Muscle layer of colon (tissue), 2 donors: ENCODE data around the gene TNF.

Experiments used
- H3K27ac ChIP-seq: one replicate; pipeline ENCODE4 v1.7.0; 2013; ENCODE audit warnings: low read depth, mild to moderate bottlenecking, low read length, moderate library complexity
- H3K27me3 ChIP-seq, 2 donors: one replicate each; pipeline ENCODE4 v1.7.0; 2013; ENCODE audit warnings: low read length in 2 of 2, mild to moderate bottlenecking in 2 of 2; ENCODE audit not compliant: insufficient read depth in 2 of 2, control insufficient read depth in 1 of 2
- H3K36me3 ChIP-seq: one replicate; pipeline ENCODE4 v1.7.0; 2013; ENCODE audit warnings: mild to moderate bottlenecking, low read length; ENCODE audit not compliant: insufficient read depth
- H3K4me1 ChIP-seq: one replicate; pipeline ENCODE4 v1.7.0; 2013; ENCODE audit warnings: mild to moderate bottlenecking, low read length; ENCODE audit not compliant: insufficient read depth
- H3K4me3 ChIP-seq, 2 donors: one replicate each; pipeline ENCODE4 v1.7.0; 2013; ENCODE audit warnings: low read length in 2 of 2, low read depth in 1 of 2, mild to moderate bottlenecking in 1 of 2, moderate library complexity in 1 of 2
- H3K9ac ChIP-seq: one replicate; pipeline ENCODE4 v1.7.0; 2013; ENCODE audit warnings: low read length
- H3K9me3 ChIP-seq: one replicate; pipeline ENCODE4 v1.7.0; 2013; ENCODE audit warnings: mild to moderate bottlenecking, low read length
- donor health status: abdominal sarcoma.
- donor health status: Adenocarcinoma of cecum.

Gene TNF

GRCh38 chr6:31534011-31534410, 41.4 kb upstream of the TNF start:
- Histone ChIP-seq H3K27ac (no peak overlapping the region), H3K9ac (no peak overlapping the region), H3K27me3 (no peaks in the 10 kb centered on the region), H3K4me1 (peaks cover 8% of the 10 kb centered on the region), H3K36me3 (peaks cover 78% of the 10 kb centered on the region), H3K9me3 (no peaks in the 10 kb centered on the region), H3K4me3 (no peak overlapping the region)

- Histone ChIP-seq H3K27ac (no peak overlapping the region), H3K4me3 (no peak overlapping the region), H3K36me3 (peaks cover 82% of the 10 kb centered on the region), H3K9ac (no peak overlapping the region), H3K27me3 (no peaks in the 10 kb centered on the region), H3K9me3 (no peaks in the 10 kb centered on the region), H3K4me1 (peaks cover 14% of the 10 kb centered on the region)
Observed at GRCh38 chr6:31534521-31535040, 40.8 kb upstream of the TNF start.

- H3K27ac ChIP-seq = no peak overlapping the region
- H3K4me3 ChIP-seq = no peak overlapping the region
- peaks cover 25% of the 10 kb centered on the region for H3K4me1 ChIP-seq
- peaks cover 80% of the 10 kb centered on the region for H3K36me3 ChIP-seq
- no peak overlapping the region for H3K9ac ChIP-seq
- H3K9me3 ChIP-seq = no peaks in the 10 kb centered on the region
- no peaks in the 10 kb centered on the region for H3K27me3 ChIP-seq
Observed at GRCh38 chr6:31535538-31536324, 39.6 kb upstream of the TNF start.

DNA sequence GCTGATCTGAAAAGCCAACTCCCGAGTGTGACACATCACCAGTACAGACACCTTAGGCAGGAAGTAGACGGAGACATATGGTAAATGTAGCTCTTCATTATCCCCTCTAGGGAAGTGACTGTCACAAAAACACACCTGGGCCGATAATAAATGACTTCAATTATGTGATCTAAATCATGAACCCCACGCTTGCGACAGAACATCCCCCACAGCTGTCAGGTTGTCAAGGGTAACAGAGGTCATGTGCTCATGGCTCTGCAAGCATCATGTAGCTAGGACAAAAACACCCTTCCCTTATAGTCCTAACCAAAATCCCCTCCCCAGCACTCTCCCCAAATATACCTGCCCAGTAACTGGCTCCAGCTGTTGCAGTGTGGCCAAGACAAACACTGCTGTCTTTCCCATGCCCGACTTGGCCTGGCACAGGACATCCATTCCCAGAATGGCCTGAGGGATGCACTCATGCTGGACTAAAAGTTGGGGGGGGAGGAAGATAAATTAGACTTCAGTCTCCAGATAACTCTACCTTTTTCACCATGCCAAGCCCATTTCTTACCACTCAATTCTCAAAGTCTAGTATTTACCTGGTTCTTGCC, 36.5 kb upstream of the TNF start:
- H3K36me3 ChIP-seq = peaks cover 60% of the 10 kb centered on the region
- no peak overlapping the region for H3K27ac ChIP-seq
- H3K4me1 ChIP-seq = peaks cover 36% of the 10 kb centered on the region
- no peak overlapping the region for H3K4me3 ChIP-seq
- no peaks in the 10 kb centered on the region for H3K27me3 ChIP-seq
- H3K9me3 ChIP-seq = no peaks in the 10 kb centered on the region
- peak overlapping the region; percentile 9 for H3K9ac ChIP-seq

DNA sequence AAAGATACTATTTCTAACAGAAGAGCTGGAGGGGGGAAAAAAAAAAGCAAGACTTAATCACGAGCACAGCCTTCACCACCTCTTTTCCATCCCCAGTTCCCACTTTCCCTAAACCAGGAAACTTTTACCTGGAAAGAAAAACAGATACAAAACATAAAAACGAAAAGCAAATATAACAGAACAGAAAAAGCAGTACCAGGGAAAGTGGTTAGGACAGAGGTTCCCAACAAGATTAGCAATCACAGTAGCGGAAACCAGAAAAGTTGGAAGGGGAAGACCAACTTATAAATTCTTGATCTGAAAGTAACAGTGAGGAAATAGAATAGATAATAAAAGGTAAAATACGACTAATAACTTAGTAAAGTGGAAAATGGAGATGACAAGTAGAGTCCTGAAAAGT, 34.7 kb upstream of the TNF start:
- H3K27me3 ChIP-seq = no peaks in the 10 kb centered on the region
- peak overlapping the region; percentile 36 to 98 for H3K4me3 ChIP-seq
- peak overlapping the region; percentile 83 for H3K27ac ChIP-seq
- H3K4me1 ChIP-seq = peaks cover 36% of the 10 kb centered on the region
- peaks cover 42% of the 10 kb centered on the region for H3K36me3 ChIP-seq
- H3K9ac ChIP-seq = peak overlapping the region; percentile 95
- no peaks in the 10 kb centered on the region for H3K9me3 ChIP-seq

DNA sequence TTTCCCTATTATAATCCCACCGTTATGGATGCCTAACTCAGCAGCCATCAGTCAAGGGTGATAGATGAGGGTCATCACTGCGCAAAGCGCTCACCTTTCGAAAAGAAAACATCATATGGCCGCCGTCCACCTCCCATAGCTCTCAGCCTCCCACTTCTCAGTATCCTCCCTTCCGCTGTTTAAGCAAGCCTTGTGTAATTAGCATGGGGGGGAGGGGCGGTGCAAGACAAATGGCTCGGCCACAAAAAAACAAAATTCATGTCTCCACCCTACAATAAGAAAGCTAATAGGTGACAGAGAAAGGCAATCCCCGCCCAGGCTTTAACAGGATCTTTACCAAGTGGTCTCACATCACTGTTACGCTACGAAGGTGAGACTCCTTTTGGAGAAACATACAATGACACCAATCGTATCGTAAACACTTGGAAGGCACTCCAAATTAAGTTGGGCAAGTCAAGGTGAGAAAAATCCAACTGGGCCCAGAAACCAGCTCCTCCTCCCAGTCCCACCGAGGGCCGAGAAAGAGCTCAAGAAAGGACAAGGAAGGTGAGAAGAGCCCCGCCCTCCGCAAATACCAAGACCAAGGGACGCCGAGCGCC, 34.2 kb upstream of the TNF start:
- peaks cover 36% of the 10 kb centered on the region for H3K4me1 ChIP-seq
- peaks cover 37% of the 10 kb centered on the region for H3K36me3 ChIP-seq

DNA sequence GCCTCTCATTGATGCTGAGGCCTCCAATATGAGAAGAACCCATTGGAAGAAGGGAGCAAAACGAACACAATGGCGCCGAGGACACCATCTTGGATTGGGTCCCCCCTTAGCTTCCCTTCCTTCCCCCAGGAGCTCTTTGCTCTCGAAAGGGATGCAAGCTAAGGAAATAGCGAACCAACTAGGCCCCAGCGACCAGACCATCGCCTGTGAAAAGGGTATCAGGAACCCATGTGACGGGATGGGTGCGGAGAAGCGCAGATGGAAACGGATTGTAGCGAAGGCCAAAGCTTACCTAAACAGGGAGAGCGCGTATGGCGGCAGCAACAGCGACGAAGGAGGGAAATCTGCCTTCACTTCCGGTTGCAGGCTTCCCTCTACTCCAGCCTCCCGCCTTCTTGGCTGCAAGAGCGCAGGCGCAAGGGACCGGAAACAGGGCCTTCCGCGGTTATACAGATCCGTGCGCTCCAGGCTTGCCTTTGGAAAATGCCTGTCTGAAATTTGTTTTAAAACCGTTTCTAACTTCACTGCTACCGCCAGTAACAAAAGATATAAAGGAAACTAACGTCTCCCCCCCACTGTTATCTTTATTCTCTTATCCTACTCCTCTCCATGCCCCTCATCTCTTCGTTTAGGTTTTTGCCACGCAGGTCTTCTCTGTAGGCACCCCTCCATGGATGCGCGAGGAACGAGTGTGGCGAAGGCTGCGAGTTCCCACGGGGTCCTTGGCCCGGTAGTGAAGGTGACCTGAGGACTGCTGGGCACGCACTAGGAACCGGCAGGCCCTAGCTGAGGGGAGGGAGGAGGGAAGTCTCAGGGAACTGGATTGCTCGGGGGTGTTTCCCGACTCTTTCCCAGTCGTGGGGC, 33.5 kb upstream of the TNF start, which contains the start of gene DDX39B:
DDX39B (minus strand) TSS at position 346 of the 864 bp plus-strand sequence. CDS start 1,471 bp downstream, outside the sequence.
- H3K36me3 ChIP-seq = peaks cover 31% of the 10 kb centered on the region
- peak within 1 kb of the TSS; percentile 45 to 98 for H3K4me3 ChIP-seq
- peak within 1 kb of the TSS; percentile 83 for H3K27ac ChIP-seq
- H3K4me1 ChIP-seq = peaks cover 42% of the 10 kb centered on the region
- no peaks in the 10 kb centered on the region for H3K9me3 ChIP-seq
- H3K27me3 ChIP-seq = no peaks in the 10 kb centered on the region
- peak within 1 kb of the TSS; percentile 95 for H3K9ac ChIP-seq

More for the DNA sequence above, 34.2 kb upstream of the TNF start:
- H3K9ac ChIP-seq = peak overlapping the region; percentile 95
- peak overlapping the region; percentile 83 for H3K27ac ChIP-seq
- no peaks in the 10 kb centered on the region for H3K9me3 ChIP-seq
- peak overlapping the region; percentile 36 to 98 for H3K4me3 ChIP-seq
- H3K27me3 ChIP-seq = no peaks in the 10 kb centered on the region

GRCh38 chr6:31543639-31544038, 31.7 kb upstream of the TNF start:
- Histone ChIP-seq H3K27ac (no peak overlapping the region), H3K27me3 (no peaks in the 10 kb centered on the region), H3K4me3 (no peak overlapping the region), H3K9ac (no peak overlapping the region), H3K36me3 (peaks cover 18% of the 10 kb centered on the region), H3K4me1 (peaks cover 47% of the 10 kb centered on the region), H3K9me3 (no peaks in the 10 kb centered on the region)

- H3K27ac ChIP-seq = no peak overlapping the region
- no peak overlapping the region for H3K9ac ChIP-seq
- peaks cover 40% of the 10 kb centered on the region for H3K4me1 ChIP-seq
- no peaks in the 10 kb centered on the region for H3K9me3 ChIP-seq
- peaks cover 8% of the 10 kb centered on the region for H3K36me3 ChIP-seq
- H3K27me3 ChIP-seq = no peaks in the 10 kb centered on the region
- H3K4me3 ChIP-seq = no peak overlapping the region
Observed at GRCh38 chr6:31544676-31545075, 30.7 kb upstream of the TNF start.

DNA sequence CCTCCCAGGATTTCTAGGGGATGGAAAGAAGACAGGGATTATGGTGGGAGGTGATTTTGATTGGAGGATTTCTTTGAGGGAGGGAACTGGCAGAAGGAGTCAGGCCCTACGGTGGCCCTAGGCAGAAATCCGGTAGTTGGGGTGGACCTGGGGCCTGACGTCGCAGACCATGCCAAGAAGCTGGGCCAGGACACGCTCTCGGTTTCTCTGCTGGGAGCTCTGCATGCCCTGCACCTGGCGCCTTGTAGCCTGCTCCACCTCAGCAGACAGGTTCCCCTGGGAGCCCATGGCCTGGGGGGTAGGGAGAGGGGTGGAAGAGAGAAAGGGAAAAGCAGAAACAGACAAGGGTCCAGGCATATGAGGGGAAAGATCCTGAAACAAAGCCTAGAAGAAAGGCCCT, 30.1 kb upstream of the TNF start:
- Histone ChIP-seq H3K9ac (no peak overlapping the region), H3K4me1 (peaks cover 34% of the 10 kb centered on the region), H3K27me3 (no peaks in the 10 kb centered on the region), H3K27ac (no peak overlapping the region), H3K9me3 (no peaks in the 10 kb centered on the region), H3K4me3 (no peak overlapping the region), H3K36me3 (peaks cover 2% of the 10 kb centered on the region)
